Esophagus muscularis mucosa (tissue), 4 donors: ENCODE results near the gene CTIF. TPM values are rescaled to one million over a fixed set of nuclear protein-coding genes. Genes with fewer than 3 reads are reported as not detected.

Experiments
- DNase-seq: peaks from one replicate; pipeline ENCODE4 v3.0.0-alpha.2; 2017; ENCODE audit errors: extremely low spot score
- H3K27ac ChIP-seq, 4 donors: fragments of 200-600 bp; sonication (generic); replicated peaks in 1 of 4; 1 replicate in 3 of 4; 2 replicates in 1 of 4; pipeline ENCODE4 v1.5.1; 2016 to 2019; ENCODE audit warnings: mild to moderate bottlenecking in 1 of 4
- H3K27me3 ChIP-seq, 4 donors: fragments of 200-600 bp; sonication (generic); one replicate each; pipeline versions ENCODE4 v1.5.1 to v1.6.0; 2016 to 2019
- H3K36me3 ChIP-seq, 4 donors: fragments of 200-600 bp; sonication (generic); one replicate each; pipeline ENCODE4 v1.5.1; 2016 to 2019
- H3K4me1 ChIP-seq, 4 donors: fragments of 200-600 bp; sonication (generic); one replicate each; pipeline ENCODE4 v1.5.1; 2016 to 2019
- H3K4me3 ChIP-seq, 4 donors: fragments of 200-600 bp; sonication (generic); 1 replicate in 2 of 4; 2 replicates in 2 of 4; pipeline ENCODE4 v1.5.1; 2016 to 2019; ENCODE audit warnings: mild to moderate bottlenecking in 4 of 4, moderate library complexity in 1 of 4
- H3K9me3 ChIP-seq, 4 donors: fragments of 200-600 bp; sonication (generic); 1 replicate in 3 of 4; 2 replicates in 1 of 4; pipeline ENCODE4 v1.5.1; 2016 to 2019
- EP300 ChIP-seq: sonication (generic); formaldehyde crosslinking; IDR thresholded peaks from one replicate; pipeline ENCODE4 v1.6.1; 2017; ENCODE audit warnings: antibody characterized with exemption
- POLR2A ChIP-seq: fragments of 450-650 bp; IDR thresholded peaks from one replicate; pipeline ENCODE4 v1.6.1; 2017; ENCODE audit warnings: antibody characterized with exemption, moderate library complexity, mild to moderate bottlenecking, low read depth
- POLR2AphosphoS5 ChIP-seq, 2 donors: sonication (generic); formaldehyde crosslinking; IDR thresholded peaks; one replicate each; pipeline ENCODE4 v1.6.1; 2017; ENCODE audit warnings: antibody characterized with exemption in 2 of 2
- WGBS: methylation state at CpG from one replicate; pipeline ENCODE4 v1.1.5; 2018; 5-methylcytosine and 5-hydroxymethylcytosine counted together
- intact Hi-C: fragments of 100-400 bp; cut with DNase I; formaldehyde crosslinking; loops from one replicate; pipeline ENCODE4 v1.15.1; 2023
- total RNA-seq, 4 donors: library from RNA; depleted of rRNA; stranded (reverse); fragments of >200 nt; gene quantifications; one replicate each; pipeline versions ENCODE4 v1.1.0 to v1.2.1, GENCODE V29; 2016
- TF ChIP-seq, protein P1 (sequence below), 3 experiments: fragments of 200-600 bp in 2 of 3; fragments of 450-650 bp in 1 of 3; sonication (generic) in 2 of 3; IDR thresholded peaks; one replicate each; pipeline ENCODE4 v1.5.1; 2017 to 2019; ENCODE audit warnings: antibody characterized with exemption in 3 of 3, mild to moderate bottlenecking in 2 of 3, moderate library complexity in 1 of 3

The CTIF gene
- total RNA-seq, 4 donors from 2014 or later: 63.1 to 137 (median 87.7) TPM

DNA sequence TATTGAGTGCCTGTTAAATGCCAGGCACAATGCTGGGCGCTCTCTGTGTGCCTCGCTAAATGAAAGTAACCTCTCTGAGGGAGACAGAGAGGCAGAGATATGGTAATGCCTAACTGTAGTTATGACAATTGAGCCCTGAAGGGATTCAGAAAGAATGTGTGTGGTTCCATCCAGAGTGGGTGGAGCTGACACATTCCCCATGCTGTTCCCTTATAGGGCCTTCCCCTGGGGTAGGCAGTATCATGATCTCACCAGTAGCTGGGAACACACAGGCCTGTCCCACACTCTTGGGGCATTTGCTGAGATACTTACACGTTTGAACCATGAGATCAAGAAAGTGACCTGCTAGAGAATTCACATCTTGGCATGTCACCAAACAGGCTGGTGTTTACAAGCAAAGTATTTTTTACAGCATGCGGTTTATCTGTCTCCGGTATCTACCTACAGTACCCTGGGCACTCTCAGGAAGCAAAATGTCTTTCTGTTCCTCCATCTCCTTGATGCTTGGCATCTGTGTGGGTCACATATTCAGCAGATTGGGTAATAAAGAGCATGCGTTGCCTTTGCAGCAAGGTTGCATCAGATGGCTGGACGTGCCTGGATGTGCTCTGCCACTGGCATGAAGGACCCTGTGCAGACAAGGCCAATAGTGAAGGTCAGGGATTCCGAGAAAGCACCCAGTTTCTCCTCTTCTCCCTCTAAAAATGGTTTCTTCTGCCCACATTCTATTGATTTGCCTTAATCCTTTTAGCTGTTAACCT is 9.4 kb downstream of the CTIF start:
- intact Hi-C loops: loop anchor here (5.0 to 10.0 kb wide), 2 partner anchors 114 to 397 kb away; no protein-coding TSS in a partner anchor
- WGBS: 37% methylated on average over 8 of the region's 8 CpGs
- peaks cover 0 to 5% (median 0%) of the 10 kb centered on the region in 4 donors for H3K36me3 ChIP-seq
- peak overlapping the region in 2 of 4 donors; percentile 11 to 31 for H3K4me3 ChIP-seq
- TF ChIP-seq, protein P1, sequence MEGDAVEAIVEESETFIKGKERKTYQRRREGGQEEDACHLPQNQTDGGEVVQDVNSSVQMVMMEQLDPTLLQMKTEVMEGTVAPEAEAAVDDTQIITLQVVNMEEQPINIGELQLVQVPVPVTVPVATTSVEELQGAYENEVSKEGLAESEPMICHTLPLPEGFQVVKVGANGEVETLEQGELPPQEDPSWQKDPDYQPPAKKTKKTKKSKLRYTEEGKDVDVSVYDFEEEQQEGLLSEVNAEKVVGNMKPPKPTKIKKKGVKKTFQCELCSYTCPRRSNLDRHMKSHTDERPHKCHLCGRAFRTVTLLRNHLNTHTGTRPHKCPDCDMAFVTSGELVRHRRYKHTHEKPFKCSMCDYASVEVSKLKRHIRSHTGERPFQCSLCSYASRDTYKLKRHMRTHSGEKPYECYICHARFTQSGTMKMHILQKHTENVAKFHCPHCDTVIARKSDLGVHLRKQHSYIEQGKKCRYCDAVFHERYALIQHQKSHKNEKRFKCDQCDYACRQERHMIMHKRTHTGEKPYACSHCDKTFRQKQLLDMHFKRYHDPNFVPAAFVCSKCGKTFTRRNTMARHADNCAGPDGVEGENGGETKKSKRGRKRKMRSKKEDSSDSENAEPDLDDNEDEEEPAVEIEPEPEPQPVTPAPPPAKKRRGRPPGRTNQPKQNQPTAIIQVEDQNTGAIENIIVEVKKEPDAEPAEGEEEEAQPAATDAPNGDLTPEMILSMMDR (IDR thresholded peaks at IDR 0.05): no peak
- TF ChIP-seq POLR2A (no peak), EP300 (peak; percentile 23), POLR2AphosphoS5 (IDR thresholded peaks at IDR 0.05) (peak; percentile 51 to 73)
- H3K9me3 ChIP-seq: no peaks in the 10 kb centered on the region
- H3K27me3 ChIP-seq: no peaks in the 10 kb centered on the region
- no peak for DNase-seq
- H3K27ac ChIP-seq: peak overlapping the region; percentile 80 to 88 (median 82)
- H3K4me1 ChIP-seq: peaks cover 64 to 94% (median 71%) of the 10 kb centered on the region in 4 donors

- intact Hi-C loops: loop anchor here (5.0 to 10.0 kb wide), 2 partner anchors 113 to 396 kb away; no protein-coding TSS in a partner anchor
- DNase-seq: no peak
- Histone ChIP-seq H3K27ac (peak overlapping the region; percentile 80 to 88 (median 82)), H3K4me1 (peaks cover 61 to 93% (median 66%) of the 10 kb centered on the region in 4 donors), H3K9me3 (no peaks in the 10 kb centered on the region), H3K27me3 (no peaks in the 10 kb centered on the region), H3K36me3 (peaks cover 0 to 5% (median 0%) of the 10 kb centered on the region in 4 donors), H3K4me3 (no peak overlapping the region)
- WGBS: 72% methylated on average over 4 of the region's 4 CpGs
- TF ChIP-seq, protein P1 (IDR thresholded peaks at IDR 0.05): no peak
These were observed 10.1 kb downstream of the CTIF start for GRCh38 chr18:48548921-48549320.

GRCh38 chr18:48550101-48550729 is 11.4 kb downstream of the CTIF start:
- WGBS: 96% methylated on average over 2 of the region's 2 CpGs
- Histone ChIP-seq H3K36me3 (peaks cover 0 to 5% (median 0%) of the 10 kb centered on the region in 4 donors), H3K27me3 (no peaks in the 10 kb centered on the region), H3K9me3 (no peaks in the 10 kb centered on the region), H3K4me1 (peaks cover 53 to 93% (median 65%) of the 10 kb centered on the region in 4 donors), H3K4me3 (no peak overlapping the region), H3K27ac (peak overlapping the region in 3 of 4 donors; percentile 25 to 88 (median 80))
- intact Hi-C loops: no loop called here
- TF ChIP-seq, protein P1 (IDR thresholded peaks at IDR 0.05): no peak
- TF ChIP-seq EP300 (no peak), POLR2AphosphoS5 (IDR thresholded peaks at IDR 0.05) (no peak), POLR2A (no peak)
- DNase-seq: no peak

- H3K9me3 ChIP-seq: no peaks in the 10 kb centered on the region
- H3K4me1 ChIP-seq: peaks cover 44 to 93% (median 65%) of the 10 kb centered on the region in 4 donors
- no peak overlapping the region for H3K27ac ChIP-seq
- H3K36me3 ChIP-seq: peaks cover 0 to 5% (median 0%) of the 10 kb centered on the region in 4 donors
- H3K4me3 ChIP-seq: no peak overlapping the region
- WGBS: 93% methylated on average over 2 of the region's 2 CpGs
- no peaks in the 10 kb centered on the region for H3K27me3 ChIP-seq
- TF ChIP-seq, protein P1 (IDR thresholded peaks at IDR 0.05): no peak
- TF ChIP-seq POLR2AphosphoS5 (IDR thresholded peaks at IDR 0.05) (no peak), EP300 (no peak), POLR2A (no peak)
- DNase-seq: no peak
- intact Hi-C loops: no loop called here
These were observed 12.3 kb downstream of the CTIF start for GRCh38 chr18:48551100-48551499.
